ENCODE data around the gene RFX4.

DNA sequence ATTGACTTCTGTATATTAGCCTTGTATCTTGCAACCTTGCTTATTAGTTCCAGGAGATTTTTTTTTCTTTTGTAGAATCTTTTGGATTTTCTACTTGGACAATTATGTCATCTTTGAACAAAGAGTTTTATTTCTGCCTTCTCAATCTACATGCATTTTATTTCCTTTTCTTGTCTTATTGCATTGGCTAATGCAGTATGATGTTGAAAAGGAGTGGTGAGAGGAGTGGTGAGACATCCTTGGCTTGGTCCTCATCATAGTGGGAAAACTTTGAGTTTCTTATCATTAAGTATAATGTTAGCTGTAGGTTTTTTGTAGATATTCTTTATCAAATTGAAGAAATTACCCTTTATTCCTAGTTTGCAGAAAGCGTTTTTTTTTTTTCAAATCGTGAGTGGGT is 80.6 kb downstream of the RFX4 start:
- TF ChIP-seq, protein P1, sequence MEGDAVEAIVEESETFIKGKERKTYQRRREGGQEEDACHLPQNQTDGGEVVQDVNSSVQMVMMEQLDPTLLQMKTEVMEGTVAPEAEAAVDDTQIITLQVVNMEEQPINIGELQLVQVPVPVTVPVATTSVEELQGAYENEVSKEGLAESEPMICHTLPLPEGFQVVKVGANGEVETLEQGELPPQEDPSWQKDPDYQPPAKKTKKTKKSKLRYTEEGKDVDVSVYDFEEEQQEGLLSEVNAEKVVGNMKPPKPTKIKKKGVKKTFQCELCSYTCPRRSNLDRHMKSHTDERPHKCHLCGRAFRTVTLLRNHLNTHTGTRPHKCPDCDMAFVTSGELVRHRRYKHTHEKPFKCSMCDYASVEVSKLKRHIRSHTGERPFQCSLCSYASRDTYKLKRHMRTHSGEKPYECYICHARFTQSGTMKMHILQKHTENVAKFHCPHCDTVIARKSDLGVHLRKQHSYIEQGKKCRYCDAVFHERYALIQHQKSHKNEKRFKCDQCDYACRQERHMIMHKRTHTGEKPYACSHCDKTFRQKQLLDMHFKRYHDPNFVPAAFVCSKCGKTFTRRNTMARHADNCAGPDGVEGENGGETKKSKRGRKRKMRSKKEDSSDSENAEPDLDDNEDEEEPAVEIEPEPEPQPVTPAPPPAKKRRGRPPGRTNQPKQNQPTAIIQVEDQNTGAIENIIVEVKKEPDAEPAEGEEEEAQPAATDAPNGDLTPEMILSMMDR (IDR thresholded peaks at IDR 0.05 in 2 of 3, conservative IDR thresholded peaks at IDR 0.05 in 1 of 3; ENCODE audit: borderline replicate concordance in 1 of 3, insufficient read depth in 1 of 3, low read depth in 2 of 3, low read length in 2 of 3): no peak
- no peak for TF ChIP-seq MAX (IDR thresholded peaks at IDR 0.05)
- TF ChIP-seq YY1 (IDR thresholded peaks at IDR 0.05; ENCODE audit: extremely low read depth, insufficient replicate concordance, low read depth, low read length): no peak
- no peak for TF ChIP-seq CEBPB (IDR thresholded peaks at IDR 0.05; ENCODE audit: low read depth)
- no peak for TF ChIP-seq POLR2AphosphoS5 (IDR thresholded peaks at IDR 0.05; ENCODE audit: low read depth, low read length)
- TF ChIP-seq EZH2 (IDR thresholded peaks at IDR 0.05): no peak
- TF ChIP-seq CBX3 (IDR thresholded peaks at IDR 0.05; ENCODE audit: low read depth): no peak
- TF ChIP-seq EGR1 (IDR thresholded peaks at IDR 0.05; ENCODE audit: low read depth): no peak
- TF ChIP-seq RAD21 (IDR thresholded peaks at IDR 0.05; ENCODE audit: low read depth): no peak
- TF ChIP-seq ZNF274 (IDR thresholded peaks at IDR 0.05; ENCODE audit: low read depth, low read length): no peak
- TF ChIP-seq ELF1 (IDR thresholded peaks at IDR 0.05; ENCODE audit: borderline replicate concordance, low read depth): no peak
- TF ChIP-seq POLR2A (IDR thresholded peaks at IDR 0.05; ENCODE audit: borderline replicate concordance, extremely low read depth, insufficient read depth, insufficient read length): no peak

Measured in HCT116 (cell line).